Activated CD4-positive, CD25-positive, alpha-beta regulatory T cell treated with anti-CD3 and anti-CD28 coated beads, Interleukin-2, amount 50 U/mL, for 24 hours (primary cell): Measurements from ENCODE around the gene COX6B2.
A peak's percentile ranks its signal among the peaks of the same experiment; 100 is the strongest.
"Not testable (repeated sequence)": the region's sequence is repeated elsewhere in the genome, so short reads cannot be mapped to it uniquely, and the experiment has no call there.

Experiments
- ATAC-seq, 2 donors: fragments of 150-1000 bp; cut with Tn5 transposase; one replicate each; pipeline ENCODE4 v1.10.0; 2021; ENCODE audit warnings: mild to moderate bottlenecking in 1 of 2, moderate library complexity in 1 of 2

COX6B2 gene

GRCh38 chr19:55354698-55355212 lies at the start of gene COX6B2:
COX6B2 (minus strand) TSS chr19:55354719; CDS start chr19:55354521, 198 bp downstream.
- ATAC-seq, result no peak

DNA sequence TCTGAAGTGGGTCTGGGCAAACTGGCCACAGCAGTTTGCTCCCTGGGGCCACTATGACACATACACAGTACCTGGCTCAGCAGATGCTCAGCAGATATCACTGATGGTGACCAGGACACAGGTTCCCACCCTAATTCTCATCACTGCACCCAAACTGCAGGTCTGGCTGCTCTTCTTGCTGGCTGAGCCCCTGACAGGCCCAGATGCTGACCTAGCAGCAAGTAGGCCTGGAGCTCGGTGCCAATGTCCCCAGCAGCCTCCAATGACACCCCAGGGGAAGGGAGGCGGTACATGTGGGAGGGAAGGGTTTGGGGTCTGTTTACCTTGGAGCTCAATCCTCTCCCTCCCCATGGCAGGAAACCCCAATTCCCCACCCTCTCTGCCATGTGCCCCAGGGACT lies 48.0 kb upstream of the COX6B2 start:
- no peak for ATAC-seq

DNA sequence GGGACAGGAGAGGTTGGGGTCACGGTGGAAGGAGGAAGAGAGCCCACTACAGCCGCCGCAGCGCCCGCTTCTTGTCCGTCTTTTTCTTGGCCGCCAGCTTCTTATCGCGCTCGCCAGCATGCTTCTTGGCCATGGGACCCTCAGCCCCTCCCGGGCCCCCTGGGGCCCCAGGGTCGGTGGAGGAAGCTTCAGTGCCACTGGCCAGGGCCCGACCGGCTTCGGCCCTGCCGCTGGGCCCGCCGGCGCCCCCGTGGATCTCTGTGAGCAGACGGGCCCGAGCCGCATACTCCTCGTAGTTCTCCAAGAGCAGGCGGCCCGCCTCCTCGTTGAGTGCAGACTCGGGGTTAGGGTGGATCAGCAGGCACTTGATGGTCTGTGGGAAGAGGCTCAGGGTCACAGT lies 46.9 kb upstream of the COX6B2 start:
- ATAC-seq, result not testable (repeated sequence)

DNA sequence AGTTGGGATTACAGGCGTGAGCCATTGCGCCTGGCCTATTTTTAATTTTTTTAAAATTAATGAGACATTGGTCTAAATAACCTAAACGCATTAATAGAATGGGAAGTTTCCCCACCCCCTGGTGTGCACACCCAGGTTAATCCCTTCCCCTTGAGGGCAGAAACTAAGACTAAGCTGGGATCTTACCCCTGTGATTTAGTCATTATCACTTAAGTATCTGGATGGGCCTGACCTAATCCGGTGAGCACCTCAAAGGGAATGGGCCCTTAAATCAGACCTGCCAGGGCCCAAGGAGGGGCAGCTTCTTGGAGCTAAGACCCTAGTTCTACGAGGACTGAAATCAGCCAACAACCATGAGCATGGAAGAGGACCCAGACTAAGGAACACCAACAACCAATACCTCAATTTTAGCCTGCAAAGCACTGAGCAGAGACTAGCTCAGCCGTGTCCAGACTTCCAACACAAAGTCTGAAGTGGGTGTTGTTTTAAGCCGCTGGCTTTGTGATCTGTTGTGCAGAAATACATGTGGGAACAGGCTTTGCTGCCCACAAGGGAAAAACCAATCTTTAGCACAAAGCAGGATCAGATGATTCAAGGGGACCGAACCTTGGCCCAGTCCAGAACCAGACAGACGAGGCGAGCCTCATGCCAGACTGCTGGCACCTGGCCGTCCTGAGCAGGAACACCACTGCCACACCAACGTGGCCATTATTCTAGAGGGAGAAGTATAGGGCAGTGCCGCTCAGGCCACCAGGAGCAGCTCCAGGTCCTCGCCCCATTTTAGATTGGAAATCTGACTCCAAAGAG lies 46.0 kb upstream of the COX6B2 start:
- ATAC-seq, result no peak

DNA sequence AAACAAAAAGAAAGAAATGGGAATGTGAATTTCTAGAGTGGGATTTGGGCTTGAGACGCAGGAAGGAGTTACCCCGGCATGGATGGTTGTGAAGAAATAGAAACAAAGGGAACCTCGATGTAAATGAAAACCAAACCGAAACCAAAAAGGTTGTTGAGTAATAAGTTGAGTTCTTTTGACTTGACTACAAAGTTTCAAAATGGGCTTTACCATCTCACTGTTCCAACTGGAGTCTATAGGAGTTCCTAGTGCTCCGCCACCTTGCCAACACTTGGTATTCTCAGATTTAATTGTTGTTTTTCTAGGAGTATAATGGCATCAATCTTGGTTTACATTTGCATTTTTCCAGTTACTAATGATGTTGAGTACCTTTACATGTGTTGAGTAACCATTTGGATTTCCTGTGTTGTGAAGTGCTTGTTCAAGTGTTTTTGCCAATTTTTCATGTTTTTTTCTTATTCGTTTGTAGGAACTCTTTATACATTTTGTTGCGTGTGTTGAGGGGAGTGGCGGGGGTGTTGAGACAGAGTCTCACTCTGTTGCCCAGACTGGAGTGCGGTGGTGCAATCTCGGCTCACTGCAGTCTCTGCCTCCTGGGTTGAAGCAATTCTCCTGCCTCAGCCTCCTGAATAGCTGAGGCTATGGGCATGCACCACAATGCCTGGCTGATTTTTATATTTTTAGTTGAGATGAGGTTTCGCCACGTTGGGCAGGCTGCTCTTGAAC lies 43.8 kb upstream of the COX6B2 start:
- ATAC-seq, result peak; percentile 60 to 79

- ATAC-seq, result no peak
Observed at GRCh38 chr19:55392820-55393761, 38.6 kb upstream of the COX6B2 start.

DNA sequence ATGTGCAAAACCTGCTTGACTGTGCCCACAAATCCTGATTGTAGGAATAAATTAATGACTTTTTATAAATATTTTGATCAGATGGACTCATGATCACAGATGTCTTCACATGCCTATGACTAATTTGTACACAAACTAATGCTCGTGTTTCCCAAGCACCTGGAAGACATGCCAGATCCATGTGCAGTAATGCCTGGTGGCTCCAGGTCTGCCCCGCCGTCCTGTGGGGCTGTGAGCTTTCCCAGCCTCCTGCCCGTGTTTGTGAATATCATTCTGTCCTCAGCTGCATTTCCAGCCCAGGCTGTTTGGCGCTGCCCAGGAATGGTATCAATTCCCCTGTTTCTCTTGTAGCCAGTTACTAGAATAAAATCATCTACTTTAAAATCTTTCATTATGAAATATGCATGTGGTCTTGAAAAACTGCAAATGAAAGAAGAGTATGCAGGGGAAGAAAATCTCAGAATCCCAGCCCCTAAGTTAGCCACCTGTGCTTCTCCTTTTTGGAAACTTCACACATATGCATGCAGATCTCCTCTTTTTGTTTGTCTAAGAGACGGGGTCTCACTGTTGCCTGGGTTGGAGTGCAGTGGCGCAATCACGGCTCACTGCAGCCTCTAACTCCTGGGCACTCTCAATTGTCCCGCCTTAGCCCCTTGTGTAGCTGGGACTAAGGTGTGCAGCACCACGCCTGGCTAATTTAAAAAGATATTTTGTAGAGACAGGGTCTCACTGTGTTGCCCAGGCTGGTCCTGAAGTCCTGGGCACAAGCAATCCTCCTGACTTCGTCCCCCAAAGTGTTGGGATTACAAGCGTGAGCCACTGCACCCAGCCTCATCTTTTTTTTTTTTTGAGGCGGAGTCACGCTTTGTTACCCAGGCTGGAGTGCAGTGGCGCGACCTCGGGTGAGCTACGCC lies 37.4 kb upstream of the COX6B2 start:
- ATAC-seq, result no peak

GRCh38 chr19:55391191-55391670 lies 36.7 kb upstream of the COX6B2 start:
- no peak for ATAC-seq

GRCh38 chr19:55390461-55390880 lies 36.0 kb upstream of the COX6B2 start:
- no peak for ATAC-seq

DNA sequence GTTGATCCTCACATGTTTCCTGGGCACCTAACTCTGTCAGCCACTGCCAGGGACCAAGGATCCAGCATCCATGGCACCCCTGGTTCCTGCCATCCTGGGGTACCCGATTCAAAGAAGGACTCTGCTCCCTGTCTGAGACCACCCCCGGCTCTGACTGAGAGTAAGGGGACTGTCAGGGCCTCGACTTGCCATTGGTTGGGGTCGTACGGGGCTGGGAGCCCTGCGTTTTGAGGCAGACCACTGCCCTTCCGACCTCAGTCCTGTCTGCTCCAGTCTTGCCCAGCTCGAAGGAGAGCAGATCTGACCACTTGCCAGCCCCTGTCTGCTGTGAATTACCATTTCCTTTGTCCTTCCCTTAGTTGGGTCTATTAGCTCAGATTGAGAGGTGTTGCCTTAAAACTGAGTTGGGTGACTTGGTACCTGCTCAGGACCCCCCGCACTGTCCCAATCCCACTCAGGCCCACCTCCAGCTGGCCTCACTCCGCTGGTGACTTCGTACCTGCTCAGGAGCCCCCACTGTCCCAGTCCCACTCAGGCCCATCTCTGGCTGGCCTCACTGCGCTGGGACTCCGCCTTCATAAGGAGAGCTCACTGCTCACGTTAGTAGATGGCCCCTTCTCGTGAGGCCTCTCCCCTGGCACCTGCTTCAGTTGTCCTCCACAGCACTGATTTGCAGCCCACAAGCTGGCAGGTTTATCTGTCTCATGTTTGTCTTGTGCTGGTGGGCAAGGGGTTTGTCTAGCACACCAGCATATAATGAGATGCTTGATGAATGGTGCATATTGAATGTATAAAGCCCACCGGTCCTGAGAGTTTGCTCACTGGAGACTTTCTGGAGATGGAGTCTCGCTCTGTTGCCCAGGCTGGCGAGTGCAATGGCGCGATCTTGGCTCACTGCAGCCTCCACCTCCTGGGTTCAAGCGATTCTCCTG lies 35.1 kb upstream of the COX6B2 start:
- no peak for ATAC-seq

GRCh38 chr19:55387736-55388497 lies 33.4 kb upstream of the COX6B2 start:
- no peak for ATAC-seq

DNA sequence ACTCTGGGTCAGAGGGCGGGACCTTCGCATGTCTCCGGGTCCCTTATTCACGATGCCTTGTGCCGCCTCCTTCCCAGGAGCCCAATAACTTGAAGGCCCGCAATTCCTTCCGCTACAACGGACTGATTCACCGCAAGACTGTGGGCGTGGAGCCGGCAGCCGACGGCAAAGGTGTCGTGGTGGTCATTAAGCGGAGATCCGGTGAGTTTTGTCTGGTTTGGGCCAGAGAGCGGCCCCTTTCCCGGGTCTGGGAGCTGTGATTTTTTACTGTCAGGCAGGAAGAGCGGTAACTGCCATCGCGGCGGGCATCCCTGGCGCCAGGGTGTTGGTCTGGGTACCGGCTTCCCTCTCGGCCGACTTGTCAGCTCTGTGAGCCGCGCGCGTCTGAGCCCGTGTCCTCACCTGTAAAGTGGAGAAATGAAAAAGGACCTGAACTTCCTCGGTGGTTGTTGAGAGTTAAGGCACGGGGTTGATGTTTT lies 32.0 kb upstream of the COX6B2 start:
- no peak for ATAC-seq

- peak; percentile 78 to 79 for ATAC-seq
Observed at GRCh38 chr19:55385724-55386492, 31.4 kb upstream of the COX6B2 start, which contains the start of gene RPL28. RPL28 (plus strand) TSS chr19:55385932; CDS start chr19:55386358, 426 bp downstream.

DNA sequence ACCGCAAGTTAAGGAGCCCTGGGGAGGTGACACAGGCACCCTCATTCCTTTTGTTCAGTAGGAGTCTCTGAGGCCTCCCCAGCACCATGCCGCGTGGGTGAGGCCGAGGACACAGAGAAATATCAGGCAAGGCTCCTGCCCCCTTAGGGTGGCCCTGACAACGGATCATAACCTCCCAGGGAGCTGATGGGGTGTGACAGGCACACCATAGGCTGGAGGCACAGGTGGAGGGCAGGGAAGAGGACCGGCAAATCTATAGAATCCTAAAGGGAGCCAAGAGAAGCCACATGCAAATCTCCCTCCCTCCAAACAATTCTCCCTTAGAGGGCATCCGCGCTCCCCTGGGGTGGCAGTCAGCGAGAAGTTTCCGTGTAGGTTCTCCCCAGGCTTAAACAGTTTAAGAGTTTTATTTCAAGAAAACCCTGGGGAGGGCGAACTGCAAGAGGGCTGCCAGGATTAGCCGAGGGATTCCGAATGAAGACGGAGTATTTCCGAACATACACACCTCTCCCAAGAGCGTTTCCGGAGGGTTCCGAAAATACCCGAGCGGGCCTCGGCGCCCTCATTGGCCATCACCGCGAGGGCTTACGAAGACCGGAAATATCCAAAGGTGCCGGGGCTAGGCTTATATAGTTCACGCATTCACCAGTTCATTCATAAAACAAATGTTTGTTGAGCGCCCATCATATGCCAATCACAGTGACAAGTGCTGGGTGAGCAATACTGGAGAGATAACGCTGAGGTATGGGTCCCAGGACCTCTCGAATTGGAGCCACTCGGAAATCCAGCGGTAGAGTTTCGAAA lies 30.6 kb upstream of the COX6B2 start:
- ATAC-seq, result peak; percentile 79

DNA sequence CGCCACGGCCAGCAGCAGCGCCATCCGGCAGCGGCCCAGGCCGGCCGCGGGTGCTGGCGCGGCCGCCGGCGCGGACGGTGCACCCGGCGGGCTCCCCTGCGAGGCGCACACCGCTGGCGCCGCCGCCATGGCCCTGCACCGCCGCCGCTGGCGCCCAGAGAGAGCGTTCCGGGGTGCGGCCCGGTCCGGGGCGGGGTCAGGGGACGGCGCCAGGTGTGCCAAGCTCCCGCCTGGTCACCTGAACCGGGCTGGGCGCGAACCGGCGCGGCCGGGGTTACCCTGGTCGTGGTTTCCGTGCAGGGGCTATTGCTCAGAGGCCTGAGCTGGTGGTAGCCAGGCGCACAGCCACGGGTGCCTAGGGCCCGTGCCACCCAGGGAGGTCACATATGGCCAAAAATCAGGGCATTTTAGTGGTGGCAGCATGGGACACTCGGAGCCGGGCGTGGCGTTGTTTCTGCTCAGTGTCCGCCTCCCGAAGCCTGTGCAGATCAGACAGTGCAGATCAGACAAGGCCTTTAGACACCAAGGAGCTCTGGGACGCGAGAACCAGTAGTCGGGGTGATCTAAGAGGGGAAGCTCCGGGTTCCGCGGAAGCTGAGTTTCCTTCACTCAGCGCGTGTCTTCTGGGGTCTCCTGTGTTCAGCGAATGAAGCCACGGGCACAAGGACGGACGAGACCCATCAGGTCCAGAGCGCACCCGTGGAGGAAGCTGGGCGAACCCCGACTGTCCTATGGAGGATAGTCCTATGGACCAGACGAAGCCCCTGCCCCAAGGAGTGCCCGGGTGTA lies 29.8 kb upstream of the COX6B2 start, which contains the start of gene TMEM238:
TMEM238 (minus strand) TSS at position 162 of the 789 bp plus-strand sequence; CDS start at position 129, 33 bp downstream.
- ATAC-seq, result no peak
